GM23248 (cell line): ENCODE measurements around the gene FOXG1. TPM values are rescaled to one million over a fixed set of nuclear protein-coding genes. Genes with fewer than 3 reads are reported as not detected.

Experiments used
- DNase-seq: peaks from one replicate; pipeline ENCODE4 v3.0.0-alpha.2; 2015
- H2AFZ ChIP-seq: fragments of 200-600 bp; sonication (generic); 2 replicates; pipeline ENCODE4 v1.6.1; 2016; ENCODE audit warnings: antibody characterized with exemption
- H3F3A ChIP-seq: fragments of 200-600 bp; sonication (generic); 2 replicates; pipeline ENCODE4 v1.6.1; 2016; ENCODE audit warnings: mild to moderate bottlenecking, antibody characterized with exemption, mixed run types; ENCODE audit not compliant: insufficient read depth
- H3K27ac ChIP-seq: fragments of 200-600 bp; sonication (generic); 2 replicates; pipeline ENCODE4 v1.5.1; 2016; ENCODE audit warnings: mild to moderate bottlenecking
- H3K27me3 ChIP-seq: fragments of 200-600 bp; sonication (generic); replicated peaks from 2 replicates; pipeline ENCODE4 v1.6.1; 2016; ENCODE audit warnings: mild to moderate bottlenecking; ENCODE audit not compliant: insufficient read depth
- H3K36me3 ChIP-seq: fragments of 200-600 bp; sonication (generic); 2 replicates; pipeline ENCODE4 v1.6.1; 2016; ENCODE audit warnings: low read depth, mild to moderate bottlenecking
- H3K4me1 ChIP-seq: fragments of 200-600 bp; sonication (generic); 2 replicates; pipeline ENCODE4 v1.6.1; 2016; ENCODE audit warnings: mild to moderate bottlenecking; ENCODE audit not compliant: insufficient read depth
- H3K4me2 ChIP-seq: fragments of 200-600 bp; sonication (generic); one replicate; pipeline ENCODE4 v1.6.1; 2016; ENCODE audit warnings: mild to moderate bottlenecking; ENCODE audit not compliant: unreplicated experiment
- H3K4me3 ChIP-seq: fragments of 200-600 bp; sonication (generic); 2 replicates; pipeline ENCODE4 v1.5.1; 2016; ENCODE audit warnings: mild to moderate bottlenecking
- H3K79me2 ChIP-seq: fragments of 200-600 bp; sonication (generic); 2 replicates; pipeline ENCODE4 v1.6.1; 2016; ENCODE audit warnings: mild to moderate bottlenecking; ENCODE audit not compliant: insufficient read depth
- H3K9ac ChIP-seq: fragments of 200-600 bp; sonication (generic); 2 replicates; pipeline ENCODE4 v1.6.1; 2016; ENCODE audit warnings: mild to moderate bottlenecking
- H3K9me2 ChIP-seq: fragments of 200-600 bp; sonication (generic); 2 replicates; pipeline ENCODE4 v1.6.1; 2016; ENCODE audit warnings: mixed run types, mild to moderate bottlenecking, moderate library complexity; ENCODE audit not compliant: insufficient read depth
- H3K9me3 ChIP-seq: fragments of 200-600 bp; sonication (generic); one replicate; pipeline ENCODE4 v1.6.1; 2017; ENCODE audit warnings: low read depth
- H4K20me1 ChIP-seq: fragments of 200-600 bp; sonication (generic); 2 replicates; pipeline ENCODE4 v1.6.0; 2016; ENCODE audit not compliant: insufficient read depth
- EZH2 ChIP-seq: fragments of 200-600 bp; sonication (generic); IDR thresholded peaks from 2 replicates; pipeline ENCODE4 v1.6.1; 2018; ENCODE audit warnings: antibody characterized with exemption, mild to moderate bottlenecking; ENCODE audit not compliant: insufficient read depth, poor library complexity, severe bottlenecking
- EZH2phosphoT487 ChIP-seq: fragments of 200-600 bp; sonication (generic); IDR thresholded peaks from 2 replicates; pipeline ENCODE4 v1.6.1; 2018; ENCODE audit warnings: antibody characterized with exemption, moderate library complexity, mild to moderate bottlenecking, low read depth; ENCODE audit not compliant: insufficient read depth
- WGBS, 2 experiments: methylation state at CpG; one replicate each; pipeline ENCODE4 v1.1.6; 2015 to 2017; ENCODE audit warnings: low lambda C conversion rate in 2 of 2, low coverage in 1 of 2; ENCODE audit errors: missing lambda C conversion rate in 2 of 2; 5-methylcytosine and 5-hydroxymethylcytosine counted together
- in situ Hi-C: fragments of 300-500 bp; cut with MboI; formaldehyde crosslinking; loops from 2 replicates; pipeline ENCODE4 v1.15.0; 2020
- polyA plus RNA-seq: library from polyadenylated mRNA; unstranded; fragments of >200 nt; fragmentation: Nextera tagmentation; extraction: Ambion mirVana; gene quantifications from 2 replicates; pipeline ENCODE4 v1.2.1, GENCODE V29; 2016
- total RNA-seq: library from RNA; depleted of rRNA; stranded (reverse); fragments of >200 nt; shearing (Covaris generic); gene quantifications from 2 replicates; pipeline ENCODE4 v1.2.3, GENCODE V29; 2014

FOXG1 gene
- total and polyA plus RNA-seq, 2 experiments from 2014 or later = not detected

- Histone ChIP-seq H3K27me3 (peaks cover 100% of the 10 kb centered on the region), H3K9me2 (no peaks in the 10 kb centered on the region), H3K4me3 (peak overlapping the region; percentile 47), H3K4me2 (peak overlapping the region; percentile 51), H2AFZ (peak overlapping the region; percentile 58; the same call in 1 of the 2 replicates), H3K79me2 (no peaks in the 10 kb centered on the region), H3K4me1 (no peaks in the 10 kb centered on the region), H3K27ac (no peak overlapping the region), H3K36me3 (no peaks in the 10 kb centered on the region), H3K9ac (no peak overlapping the region), H4K20me1 (no peaks in the 10 kb centered on the region), H3K9me3 (no peaks in the 10 kb centered on the region), H3F3A (no peaks in the 10 kb centered on the region)
- TF ChIP-seq EZH2 = peak; percentile 70
- no peak for TF ChIP-seq EZH2phosphoT487
- 4 to 5% methylated on average over 47 of the region's 47 CpGs for WGBS, 2 experiments
- peak; percentile 73 for DNase-seq
- in situ Hi-C loops = loop anchor here (10.0 to 25.0 kb wide), 2 partner anchors 741 to 1238 kb away; no protein-coding TSS in a partner anchor
These were observed 7.5 kb downstream of the FOXG1 start for GRCh38 chr14:28773861-28774691.

DNA sequence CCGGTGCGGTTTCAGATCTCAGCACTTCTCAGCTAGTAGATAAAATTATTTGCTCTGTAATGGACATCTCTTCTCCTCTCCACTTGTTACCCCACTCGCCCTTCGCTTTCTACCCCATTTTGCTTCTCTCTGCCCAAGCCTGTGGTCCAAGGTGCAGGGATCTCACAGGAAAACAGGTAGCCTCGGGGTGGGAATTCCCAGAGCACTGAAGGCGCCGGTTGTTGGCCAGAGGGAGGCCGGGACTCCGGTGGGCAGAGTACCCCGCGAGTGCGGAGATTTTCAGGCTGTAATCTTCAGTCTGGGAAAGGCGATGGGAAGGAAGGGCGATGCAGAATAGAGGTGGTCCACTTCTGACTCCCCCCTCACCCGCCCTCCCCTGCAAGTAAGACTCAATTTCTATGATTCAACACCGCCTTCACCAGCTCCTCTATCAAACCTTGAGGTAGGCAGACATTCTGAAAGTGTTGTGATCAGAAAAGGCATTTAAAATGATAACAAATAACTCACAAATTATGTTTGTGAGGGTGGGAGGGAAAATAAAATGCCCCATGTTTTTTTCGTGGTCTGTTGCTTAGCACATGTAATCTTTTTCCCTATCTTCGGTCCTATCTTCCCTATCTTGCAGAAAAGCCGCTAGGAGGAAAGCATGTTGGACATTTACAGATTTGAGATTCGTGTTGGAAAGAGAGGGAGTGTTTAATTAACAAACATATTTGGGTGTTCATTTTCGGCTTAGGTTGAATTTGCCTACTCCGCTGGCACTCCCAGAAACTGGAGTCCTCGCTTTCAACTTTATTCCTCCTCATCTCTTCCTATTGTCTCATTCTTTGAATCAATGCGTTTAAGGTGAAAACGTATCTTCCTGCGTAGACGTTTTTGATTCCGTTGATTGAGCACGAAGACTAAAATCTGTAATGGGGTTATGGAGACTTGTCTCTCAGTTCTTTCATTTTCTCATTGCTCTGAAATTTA lies 8.5 kb downstream of the FOXG1 start:
- Histone ChIP-seq H3K27ac (no peak overlapping the region), H3K27me3 (peaks cover 100% of the 10 kb centered on the region), H3K9me3 (no peaks in the 10 kb centered on the region), H3F3A (no peaks in the 10 kb centered on the region), H3K79me2 (no peaks in the 10 kb centered on the region), H2AFZ (no peak overlapping the region), H3K4me3 (no peak overlapping the region), H3K4me1 (no peaks in the 10 kb centered on the region), H3K9me2 (no peaks in the 10 kb centered on the region), H3K36me3 (no peaks in the 10 kb centered on the region), H4K20me1 (no peaks in the 10 kb centered on the region), H3K9ac (no peak overlapping the region), H3K4me2 (no peak overlapping the region)
- DNase-seq = no peak
- in situ Hi-C loops = loop anchor here (10.0 to 25.0 kb wide), 2 partner anchors 740 to 1237 kb away; no protein-coding TSS in a partner anchor
- 15 to 18% methylated on average over 28 to 29 of the region's 29 CpGs for WGBS, 2 experiments
- TF ChIP-seq EZH2 (no peak), EZH2phosphoT487 (no peak)

- H2AFZ ChIP-seq = no peak overlapping the region
- no peak overlapping the region for H3K4me3 ChIP-seq
- H3K4me1 ChIP-seq = no peaks in the 10 kb centered on the region
- peaks cover 98% of the 10 kb centered on the region for H3K27me3 ChIP-seq
- WGBS, 2 experiments = 17 to 19% methylated on average over 3 of the region's 3 CpGs
- H3K79me2 ChIP-seq = no peaks in the 10 kb centered on the region
- TF ChIP-seq EZH2 (no peak), EZH2phosphoT487 (no peak)
- H3K36me3 ChIP-seq = no peaks in the 10 kb centered on the region
- H3F3A ChIP-seq = no peaks in the 10 kb centered on the region
- in situ Hi-C loops = loop anchor here (10.0 kb wide), 1 partner anchor 738 kb away; no protein-coding TSS in a partner anchor
- no peaks in the 10 kb centered on the region for H3K9me2 ChIP-seq
- no peak for DNase-seq
- H3K9me3 ChIP-seq = no peaks in the 10 kb centered on the region
- no peak overlapping the region for H3K9ac ChIP-seq
- H3K27ac ChIP-seq = no peak overlapping the region
- H3K4me2 ChIP-seq = no peak overlapping the region
- no peaks in the 10 kb centered on the region for H4K20me1 ChIP-seq
These were observed 10.1 kb downstream of the FOXG1 start for GRCh38 chr14:28776482-28777266.
